Uterus (tissue), 2 donors: ENCODE results near the gene BTN2A1.

ENCODE experiments used
- POLR2A ChIP-seq, 2 donors: fragments of 450-650 bp; IDR thresholded peaks; one replicate each; pipeline ENCODE4 v1.6.1; 2016; ENCODE audit warnings: antibody characterized with exemption in 2 of 2, mild to moderate bottlenecking in 1 of 2, moderate library complexity in 1 of 2
- TF ChIP-seq, protein P1 (sequence below), 4 experiments: fragments of 200-600 bp in 2 of 4; fragments of 450-650 bp in 2 of 4; sonication (generic) in 2 of 4; IDR thresholded peaks; one replicate each; pipeline ENCODE4 v1.5.1; 2016 to 2019; ENCODE audit warnings: antibody characterized with exemption in 4 of 4, mild to moderate bottlenecking in 2 of 4, moderate library complexity in 1 of 4

GRCh38 chr6:26476896-26477295, 19.1 kb downstream of the BTN2A1 start:
- TF ChIP-seq, protein P1, sequence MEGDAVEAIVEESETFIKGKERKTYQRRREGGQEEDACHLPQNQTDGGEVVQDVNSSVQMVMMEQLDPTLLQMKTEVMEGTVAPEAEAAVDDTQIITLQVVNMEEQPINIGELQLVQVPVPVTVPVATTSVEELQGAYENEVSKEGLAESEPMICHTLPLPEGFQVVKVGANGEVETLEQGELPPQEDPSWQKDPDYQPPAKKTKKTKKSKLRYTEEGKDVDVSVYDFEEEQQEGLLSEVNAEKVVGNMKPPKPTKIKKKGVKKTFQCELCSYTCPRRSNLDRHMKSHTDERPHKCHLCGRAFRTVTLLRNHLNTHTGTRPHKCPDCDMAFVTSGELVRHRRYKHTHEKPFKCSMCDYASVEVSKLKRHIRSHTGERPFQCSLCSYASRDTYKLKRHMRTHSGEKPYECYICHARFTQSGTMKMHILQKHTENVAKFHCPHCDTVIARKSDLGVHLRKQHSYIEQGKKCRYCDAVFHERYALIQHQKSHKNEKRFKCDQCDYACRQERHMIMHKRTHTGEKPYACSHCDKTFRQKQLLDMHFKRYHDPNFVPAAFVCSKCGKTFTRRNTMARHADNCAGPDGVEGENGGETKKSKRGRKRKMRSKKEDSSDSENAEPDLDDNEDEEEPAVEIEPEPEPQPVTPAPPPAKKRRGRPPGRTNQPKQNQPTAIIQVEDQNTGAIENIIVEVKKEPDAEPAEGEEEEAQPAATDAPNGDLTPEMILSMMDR (IDR thresholded peaks at IDR 0.05): no peak
- TF ChIP-seq POLR2A (IDR thresholded peaks at IDR 0.05): no peak
